K562 treated with DMSO at 1 percent for 12 hours (cell line): ENCODE measurements around the gene CX3CL1. TPM values are rescaled to one million over a fixed set of nuclear protein-coding genes. Genes with fewer than 3 reads are reported as not detected.

Experiments used
- total RNA-seq: library from RNA; unstranded; fragments of 300-600 nt; gene quantifications from 2 replicates; pipeline ENCODE4 v1.2.3, GENCODE V29; 2022; ENCODE audit not compliant: insufficient read depth

Gene CX3CL1
- total RNA-seq = not detected in 2 replicates

DNA sequence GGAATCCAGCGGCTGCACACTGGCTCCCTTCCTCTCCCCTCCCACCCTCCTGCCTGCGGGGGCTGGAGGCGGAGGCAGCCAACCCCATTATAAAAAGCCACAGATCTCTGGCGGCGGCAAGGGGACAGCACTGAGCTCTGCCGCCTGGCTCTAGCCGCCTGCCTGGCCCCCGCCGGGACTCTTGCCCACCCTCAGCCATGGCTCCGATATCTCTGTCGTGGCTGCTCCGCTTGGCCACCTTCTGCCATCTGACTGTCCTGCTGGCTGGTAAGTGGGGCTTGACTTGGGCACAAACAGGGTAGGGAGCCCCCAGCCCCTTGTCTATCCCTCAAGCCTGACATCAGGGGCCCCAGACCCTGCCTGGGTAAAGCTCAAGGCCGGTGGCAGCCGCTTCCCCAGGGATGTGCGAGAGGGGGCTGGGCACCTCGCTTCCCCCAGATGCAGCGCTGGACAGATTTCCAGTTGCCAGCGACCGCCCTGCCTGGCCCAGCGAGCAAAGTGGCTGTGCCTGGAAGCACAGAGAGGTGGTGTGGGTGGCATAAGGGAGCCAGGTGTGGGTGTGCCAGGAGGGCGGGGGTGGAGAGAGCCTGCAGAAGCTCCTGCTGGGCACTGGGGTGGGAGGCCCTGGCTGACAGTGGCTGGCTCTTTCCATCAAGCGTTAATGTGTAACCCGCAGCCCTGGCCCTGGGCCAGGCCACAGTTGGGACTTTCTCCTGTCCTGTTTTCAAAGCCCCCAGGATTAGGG, at the start of gene CX3CL1:
Gene CX3CL1 (plus strand): TSS at position 119 of the 745 bp plus-strand sequence. CDS start 79 bp downstream, at position 198.

DNA sequence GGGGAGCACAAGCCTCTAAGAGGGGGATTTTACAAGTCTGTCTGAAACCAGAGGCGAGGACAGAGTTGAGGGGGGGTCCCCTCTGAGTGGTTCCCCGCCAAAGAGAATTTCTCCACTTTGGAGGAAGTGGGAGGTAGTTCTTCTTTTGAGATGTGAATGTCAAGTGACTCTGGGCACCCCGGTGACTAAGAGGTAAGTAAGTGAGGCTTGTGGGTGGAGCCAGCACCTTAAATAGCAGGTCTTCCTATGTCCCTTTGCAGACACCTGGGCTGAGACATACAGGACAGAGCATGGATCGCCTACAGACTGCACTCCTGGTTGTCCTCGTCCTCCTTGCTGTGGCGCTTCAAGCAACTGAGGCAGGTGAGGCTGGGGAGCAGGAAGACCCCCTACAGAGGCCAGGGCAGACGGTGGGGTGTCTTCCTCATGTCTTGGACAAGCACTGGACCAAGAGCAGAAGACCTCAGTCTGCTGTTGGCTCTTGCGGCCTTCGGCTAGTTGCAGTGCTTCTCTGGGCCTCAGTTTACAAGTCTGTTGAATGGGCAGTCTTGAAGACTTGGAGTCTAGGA, 13.7 kb upstream of the CX3CL1 start, which contains the start of gene CCL22:
Gene CCL22 (plus strand): TSS at position 257 of the 569 bp plus-strand sequence. CDS start 34 bp downstream, at position 291.

DNA sequence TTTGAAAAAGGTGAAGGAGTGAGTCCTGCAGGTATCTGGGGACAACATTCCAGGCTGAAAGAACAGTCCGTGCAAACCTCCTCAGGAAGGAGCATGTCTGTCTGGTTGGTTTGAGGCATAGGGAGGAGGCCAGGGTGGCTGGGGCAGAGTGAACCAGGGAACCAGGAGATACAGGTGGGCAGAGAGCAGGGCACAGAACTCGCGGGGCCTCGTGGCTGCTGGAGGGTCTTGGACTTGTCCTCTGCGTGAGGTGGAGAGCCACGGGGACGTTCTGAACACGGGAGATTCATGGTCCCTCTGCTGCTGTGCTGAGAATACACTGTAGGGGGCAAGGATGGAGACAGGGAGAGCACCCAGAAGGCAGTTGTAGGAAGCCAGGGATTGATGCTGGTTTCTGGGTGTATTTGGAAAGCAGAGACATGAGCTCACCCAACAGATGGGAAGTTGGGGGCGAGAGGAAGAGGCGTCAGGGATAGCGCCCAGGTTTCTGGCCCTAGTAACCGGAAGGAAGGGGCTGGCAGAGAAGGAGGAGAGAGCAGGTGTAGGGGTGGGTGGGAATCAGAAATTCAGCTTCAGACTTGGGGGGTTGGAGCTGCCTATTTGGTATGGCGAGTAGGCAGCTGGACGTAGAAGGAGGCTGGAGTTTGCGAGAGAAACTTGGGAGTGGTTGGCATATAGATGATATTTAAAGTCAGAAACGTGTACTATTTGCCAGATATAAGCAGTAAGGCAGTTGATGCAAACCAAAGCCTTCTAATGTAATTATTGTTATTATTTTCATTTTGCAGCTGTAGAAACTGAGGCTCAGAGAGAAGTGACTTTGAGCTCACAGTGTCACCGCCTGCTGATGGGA, 31.9 kb downstream of the CX3CL1 start, which contains the start of gene CCL17:
Gene CCL17 (plus strand): TSS at position 803 of the 853 bp plus-strand sequence. CDS start 9,166 bp downstream, outside the sequence.

Other genes with a start within 250 kb of the CX3CL1 start
- 60.2 and 112 TPM in 2 replicates for gene PSME3IP1, start 186.5 kb upstream of the CX3CL1 start, total RNA-seq
- gene RSPRY1, start 186.2 kb upstream of the CX3CL1 start, total RNA-seq = 8.5 and 22.4 TPM in 2 replicates
- gene ARL2BP, start 127.2 kb upstream of the CX3CL1 start, total RNA-seq = 24.9 and 61.1 TPM in 2 replicates
- 1.5 and 1.8 TPM in 2 replicates for gene PLLP, start 87.8 kb upstream of the CX3CL1 start, total RNA-seq
- not detected in 2 replicates for gene CCL22, start 13.7 kb upstream of the CX3CL1 start, total RNA-seq
- not detected in 2 replicates for gene CCL17, start 32.3 kb downstream of the CX3CL1 start, total RNA-seq
- gene CIAPIN1, start 74.9 kb downstream of the CX3CL1 start, total RNA-seq = 46.4 and 56.0 TPM in 2 replicates
- gene COQ9, start 75.0 kb downstream of the CX3CL1 start, total RNA-seq = 45.5 and 54.2 TPM in 2 replicates
- 64.5 and 127 TPM in 2 replicates for gene POLR2C, start 90.2 kb downstream of the CX3CL1 start, total RNA-seq
- 7.6 and 18.3 TPM in 2 replicates for gene DOK4, start 114.0 kb downstream of the CX3CL1 start, total RNA-seq
- 4.5 and 5.0 TPM in 2 replicates for gene CCDC102A, start 164.1 kb downstream of the CX3CL1 start, total RNA-seq
- 0.28 and 1.8 TPM in 2 replicates for gene ADGRG5, start 170.2 kb downstream of the CX3CL1 start, total RNA-seq